Hepatocyte (in vitro differentiated cells): Measurements from ENCODE around the gene AAK1. TPM values are rescaled to one million over a fixed set of nuclear protein-coding genes. Genes with fewer than 3 reads are reported as not detected.

Experiments used
- DNase-seq: peaks from one replicate; pipeline ENCODE4 v3.0.0-alpha.2; 2016; ENCODE audit warnings: low spot score
- H2AFZ ChIP-seq: fragments of 200-600 bp; sonication (generic); 2 replicates; pipeline ENCODE4 v1.6.0; 2016; ENCODE audit warnings: antibody characterized with exemption, mild to moderate bottlenecking
- H3K27ac ChIP-seq: fragments of 200-600 bp; sonication (generic); 2 replicates; pipeline ENCODE4 v1.5.1; 2016; ENCODE audit warnings: mild to moderate bottlenecking
- H3K27me3 ChIP-seq: fragments of 200-600 bp; sonication (generic); 2 replicates; pipeline ENCODE4 v1.6.1; 2016
- H3K36me3 ChIP-seq: fragments of 200-600 bp; sonication (generic); replicated peaks from 2 replicates; pipeline ENCODE4 v1.5.1; 2016; ENCODE audit warnings: low read depth; ENCODE audit not compliant: insufficient read depth
- H3K4me1 ChIP-seq: fragments of 200-600 bp; sonication (generic); 2 replicates; pipeline ENCODE4 v1.5.1; 2016; ENCODE audit warnings: mild to moderate bottlenecking, moderate library complexity; ENCODE audit not compliant: insufficient read depth
- H3K4me2 ChIP-seq: fragments of 200-600 bp; sonication (generic); 2 replicates; pipeline ENCODE4 v1.6.0; 2016
- H3K4me3 ChIP-seq: fragments of 200-600 bp; sonication (generic); 2 replicates; pipeline ENCODE4 v1.5.1; 2016; ENCODE audit warnings: mild to moderate bottlenecking
- H3K79me2 ChIP-seq: fragments of 200-600 bp; sonication (generic); 2 replicates; pipeline ENCODE4 v1.6.0; 2017; ENCODE audit warnings: mild to moderate bottlenecking
- H3K9me2 ChIP-seq: fragments of 200-600 bp; sonication (generic); replicated peaks from 2 replicates; pipeline ENCODE4 v1.6.0; 2017; ENCODE audit warnings: mild to moderate bottlenecking; ENCODE audit not compliant: insufficient read depth
- H3K9me3 ChIP-seq: fragments of 200-600 bp; sonication (generic); 2 replicates; pipeline ENCODE4 v1.5.1; 2016; ENCODE audit warnings: low read depth, mild to moderate bottlenecking
- H4K20me1 ChIP-seq: fragments of 200-600 bp; sonication (generic); 2 replicates; pipeline ENCODE4 v1.6.0; 2016; ENCODE audit warnings: mild to moderate bottlenecking; ENCODE audit not compliant: insufficient read depth, poor library complexity, severe bottlenecking
- CTCF ChIP-seq: fragments of 200-600 bp; sonication (generic); IDR thresholded peaks from 2 replicates; pipeline ENCODE4 v1.5.1; 2016; ENCODE audit warnings: antibody characterized with exemption, mild to moderate bottlenecking; ENCODE audit not compliant: poor library complexity
- EZH2 ChIP-seq: fragments of 200-600 bp; sonication (generic); IDR thresholded peaks from 2 replicates; pipeline ENCODE4 v1.6.1; 2016; ENCODE audit warnings: antibody characterized with exemption, mild to moderate bottlenecking, borderline replicate concordance
- EZH2phosphoT487 ChIP-seq: fragments of 200-600 bp; sonication (generic); IDR thresholded peaks from one replicate; pipeline ENCODE4 v1.6.1; 2018; ENCODE audit warnings: antibody characterized with exemption, mild to moderate bottlenecking, low read depth, moderate library complexity; ENCODE audit not compliant: unreplicated experiment, severe bottlenecking
- WGBS: methylation state at CpG from one replicate; pipeline ENCODE4 v1.1.6; 2016; ENCODE audit warnings: low lambda C conversion rate; ENCODE audit errors: missing lambda C conversion rate; 5-methylcytosine and 5-hydroxymethylcytosine counted together
- polyA plus RNA-seq: library from polyadenylated mRNA; unstranded; fragments of >200 nt; fragmentation: Nextera tagmentation; extraction: Ambion mirVana; gene quantifications from 2 replicates; pipeline ENCODE4 v1.2.1, GENCODE V29; 2016
- total RNA-seq: library from RNA; depleted of rRNA; stranded (reverse); fragments of >200 nt; gene quantifications from 2 replicates; pipeline ENCODE4 v1.2.3, GENCODE V29; 2014

AAK1 gene
- total and polyA plus RNA-seq, 2 experiments from 2014 or later, result 30.1 to 30.8 TPM

GRCh38 chr2:69461404-69461803 lies 182.1 kb downstream of the AAK1 start:
- Histone ChIP-seq H2AFZ (no peak overlapping the region), H3K9me2 (no peaks in the 10 kb centered on the region), H3K4me3 (no peak overlapping the region), H3K79me2 (no peaks in the 10 kb centered on the region), H3K4me1 (no peaks in the 10 kb centered on the region), H3K4me2 (no peak overlapping the region), H3K9me3 (no peaks in the 10 kb centered on the region), H3K27me3 (no peaks in the 10 kb centered on the region), H3K27ac (no peak overlapping the region), H4K20me1 (no peaks in the 10 kb centered on the region), H3K36me3 (no peaks in the 10 kb centered on the region)
- TF ChIP-seq CTCF (no peak), EZH2 (no peak), EZH2phosphoT487 (no peak)
- no peak for DNase-seq
- WGBS, result 98% methylated on average over 6 of the region's 6 CpGs

DNA sequence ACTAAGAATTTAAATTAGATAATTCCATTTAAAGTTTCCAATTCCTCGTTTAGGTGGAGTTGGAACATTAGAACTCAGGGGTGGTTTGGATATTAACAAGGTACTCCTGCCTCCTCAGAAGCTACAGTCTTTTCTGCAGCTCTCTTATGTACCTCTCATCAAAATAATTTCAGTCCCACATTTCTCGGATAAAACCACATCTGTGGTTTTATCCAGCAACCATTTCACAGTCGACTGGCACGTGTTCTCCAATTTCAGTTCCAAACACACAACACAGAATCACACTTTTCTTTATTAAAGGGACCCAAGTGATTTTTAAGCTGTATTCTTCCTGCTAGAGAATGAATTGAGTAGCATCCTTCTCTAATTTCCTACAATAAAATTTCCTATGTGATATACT lies 183.6 kb downstream of the AAK1 start:
- Histone ChIP-seq H3K4me3 (no peak overlapping the region), H3K4me2 (no peak overlapping the region), H3K36me3 (no peaks in the 10 kb centered on the region), H3K27ac (no peak overlapping the region), H3K9me2 (no peaks in the 10 kb centered on the region), H2AFZ (no peak overlapping the region), H3K27me3 (no peaks in the 10 kb centered on the region), H3K79me2 (no peaks in the 10 kb centered on the region), H4K20me1 (no peaks in the 10 kb centered on the region), H3K4me1 (no peaks in the 10 kb centered on the region), H3K9me3 (no peaks in the 10 kb centered on the region)
- DNase-seq, result no peak
- no peak for TF ChIP-seq EZH2
- no peak for TF ChIP-seq EZH2phosphoT487
- TF ChIP-seq CTCF, result no peak
- 94% methylated on average over 4 of the region's 4 CpGs for WGBS

DNA sequence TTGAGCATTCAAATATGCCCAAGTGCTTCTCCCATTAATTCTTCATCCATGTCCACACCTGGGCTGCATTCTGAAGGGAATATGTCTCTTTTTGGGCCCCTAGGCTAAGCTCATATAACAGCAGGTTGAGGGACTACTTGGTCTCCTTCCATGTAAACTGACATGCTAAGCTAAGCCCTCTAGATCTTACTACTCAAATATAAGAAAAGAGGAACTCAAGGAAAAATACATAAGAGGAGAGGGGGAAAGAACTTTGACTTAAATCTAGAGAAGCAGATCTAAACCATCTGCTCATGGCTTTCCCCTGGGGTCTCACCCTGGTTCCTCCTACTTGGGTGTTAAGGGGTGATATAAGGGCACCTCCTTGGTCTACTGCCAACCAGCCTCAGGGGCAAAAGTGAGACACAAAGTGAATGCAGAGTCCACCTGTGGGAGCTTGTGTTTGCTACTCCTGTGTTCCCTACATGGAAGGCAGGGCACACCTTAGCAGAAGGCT lies 186.5 kb downstream of the AAK1 start:
- no peak overlapping the region for H3K27ac ChIP-seq
- H2AFZ ChIP-seq, result no peak overlapping the region
- no peak for DNase-seq
- no peaks in the 10 kb centered on the region for H3K27me3 ChIP-seq
- H3K4me3 ChIP-seq, result no peak overlapping the region
- no peaks in the 10 kb centered on the region for H3K4me1 ChIP-seq
- H3K4me2 ChIP-seq, result no peak overlapping the region
- no peak for TF ChIP-seq EZH2
- TF ChIP-seq CTCF, result no peak
- no peak for TF ChIP-seq EZH2phosphoT487
- H3K9me3 ChIP-seq, result no peaks in the 10 kb centered on the region
- no peaks in the 10 kb centered on the region for H3K36me3 ChIP-seq
- H3K79me2 ChIP-seq, result no peaks in the 10 kb centered on the region
- no peaks in the 10 kb centered on the region for H4K20me1 ChIP-seq
- H3K9me2 ChIP-seq, result no peaks in the 10 kb centered on the region

DNA sequence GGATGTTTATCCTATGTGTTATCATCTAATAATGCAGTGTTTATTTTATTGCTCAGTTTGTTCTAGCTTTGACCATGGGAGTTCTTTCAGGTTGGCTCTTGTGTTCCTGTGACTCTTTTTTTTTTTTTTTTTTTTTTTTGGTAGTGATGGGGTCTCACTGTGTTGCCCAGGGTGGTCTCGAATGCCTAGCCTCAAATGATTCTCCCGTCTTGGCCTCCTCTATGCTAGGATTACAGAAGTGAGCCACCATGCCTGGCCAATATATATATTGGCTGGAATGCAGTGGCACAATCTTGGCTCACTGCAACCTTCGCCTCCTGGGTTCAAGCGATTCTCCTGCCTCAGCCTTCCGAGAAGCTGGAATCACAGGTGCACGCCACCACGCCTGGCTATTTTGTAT lies 187.4 kb downstream of the AAK1 start:
- no peaks in the 10 kb centered on the region for H3K9me2 ChIP-seq
- H3K4me2 ChIP-seq, result no peak overlapping the region
- H3K36me3 ChIP-seq, result no peaks in the 10 kb centered on the region
- H3K4me3 ChIP-seq, result no peak overlapping the region
- no peaks in the 10 kb centered on the region for H3K4me1 ChIP-seq
- DNase-seq, result no peak
- H3K79me2 ChIP-seq, result no peaks in the 10 kb centered on the region
- H3K27ac ChIP-seq, result no peak overlapping the region
- 100% methylated on average over 7 of the region's 7 CpGs for WGBS
- H3K9me3 ChIP-seq, result no peaks in the 10 kb centered on the region
- no peak for TF ChIP-seq EZH2
- TF ChIP-seq CTCF, result no peak
- TF ChIP-seq EZH2phosphoT487, result no peak
- H3K27me3 ChIP-seq, result no peaks in the 10 kb centered on the region
- H2AFZ ChIP-seq, result no peak overlapping the region
- no peaks in the 10 kb centered on the region for H4K20me1 ChIP-seq
